ENCODE data around the gene PROX2. TPM values are rescaled to one million over a fixed set of nuclear protein-coding genes. Genes with fewer than 3 reads are reported as not detected.

Gene PROX2
- total RNA-seq, 2 experiments from 2014 or later = not detected

DNA sequence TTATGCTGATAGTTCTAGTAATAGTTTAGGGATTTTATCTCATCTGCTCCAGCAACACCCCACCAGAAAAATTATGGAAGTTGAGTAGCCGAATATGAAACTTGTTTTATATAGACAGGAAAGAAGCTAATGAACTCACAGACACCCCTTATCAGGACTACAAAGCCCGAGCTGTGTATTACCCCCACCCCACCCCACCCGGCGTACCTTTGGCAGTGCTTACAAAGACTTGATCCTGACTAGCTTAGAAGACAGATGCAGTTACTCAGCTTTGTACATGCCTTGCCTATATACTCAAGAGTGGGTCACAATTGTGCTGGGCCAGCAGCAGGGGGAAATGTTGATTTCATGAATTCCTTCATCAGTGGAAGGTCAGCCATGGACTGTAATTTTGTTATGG is 22.4 kb downstream of the PROX2 start:
- Mint-ChIP-seq H3K4me1 (peaks cover 11% of the 10 kb centered on the region), H3K27me3 (peaks cover 4% of the 10 kb centered on the region), H3K36me3 (ENCODE audit: low read depth) (no peaks in the 10 kb centered on the region), H3K4me3 (no peak overlapping the region), H3K9me3 (no peaks in the 10 kb centered on the region), H3K27ac (no peak overlapping the region)
- POLR2A ChIA-PET = interaction anchor here (2.1 to 2.3 kb wide), 2 partner anchors 28 to 29 kb away, joined by 7 read pairs; partner anchors contain the start of gene DLST
- no peak for DNase-seq
- CTCF ChIA-PET = interaction anchor here (1.6 to 3.9 kb wide), 5 partner anchors 8 to 244 kb away, joined by 4 to 23 read pairs (median 7); no protein-coding TSS in a partner anchor

DNA sequence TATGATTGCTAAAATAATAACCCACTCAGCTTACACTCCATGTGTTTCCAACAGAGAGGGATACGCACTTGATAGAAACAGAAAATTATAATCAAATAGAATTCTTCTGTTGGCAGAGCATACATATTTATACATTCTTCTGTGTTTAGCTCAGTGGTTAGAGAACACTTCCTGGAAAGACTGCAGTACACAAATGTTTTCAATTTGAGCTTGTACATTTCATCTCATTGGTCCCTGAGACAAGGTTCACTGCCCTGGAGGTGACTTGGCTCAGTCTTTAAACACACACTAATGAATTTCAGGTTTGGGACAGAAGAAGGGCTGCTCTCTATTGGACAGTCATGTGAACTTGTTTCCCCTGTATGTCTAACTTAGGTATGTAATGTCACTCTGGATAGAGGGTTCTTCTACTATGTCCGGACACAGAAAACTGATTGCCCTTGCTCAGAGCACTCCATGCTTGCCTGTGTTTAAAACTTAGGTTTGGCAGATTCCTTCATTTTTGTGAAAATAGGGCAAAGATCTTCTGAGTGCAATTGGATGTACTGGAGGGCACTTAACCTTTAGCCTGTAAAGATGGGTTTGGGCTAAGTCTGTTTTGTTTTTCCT is 22.9 kb downstream of the PROX2 start:
- CTCF ChIA-PET = interaction anchor here (0.8 to 3.9 kb wide), 6 partner anchors 8 to 244 kb away, joined by 3 to 23 read pairs (median 6); no protein-coding TSS in a partner anchor

DNA sequence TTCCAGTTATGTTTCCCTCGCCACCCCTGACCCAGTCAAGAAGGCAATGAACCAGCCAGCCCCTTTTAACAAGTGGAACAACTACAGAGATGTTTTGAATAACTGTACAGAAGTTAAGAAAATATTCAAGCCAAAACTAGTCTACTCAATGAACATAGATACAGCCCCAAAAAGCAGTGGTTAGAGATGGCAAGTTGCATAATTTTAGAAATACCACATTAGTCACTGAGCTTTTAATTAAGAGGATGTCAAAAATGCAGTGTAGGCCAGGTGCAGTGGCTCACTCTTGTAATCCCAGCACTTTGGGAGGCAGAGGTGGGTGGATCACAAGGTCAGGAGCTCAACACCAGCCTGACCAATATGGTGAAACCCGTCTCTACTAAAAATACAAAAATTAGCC is 27.2 kb downstream of the PROX2 start:
- Mint-ChIP-seq H3K9me3 (no peaks in the 10 kb centered on the region), H3K36me3 (ENCODE audit: low read depth) (no peaks in the 10 kb centered on the region), H3K27ac (no peak overlapping the region), H3K4me1 (peaks cover 11% of the 10 kb centered on the region), H3K27me3 (peaks cover 3% of the 10 kb centered on the region), H3K4me3 (no peak overlapping the region)
- ChIA-PET CTCF (interaction anchor here (0.7 to 3.6 kb wide), 5 partner anchors 12 to 240 kb away, joined by 3 to 21 read pairs (median 7); no protein-coding TSS in a partner anchor), POLR2A (interaction anchor here (0.6 kb wide), 1 partner anchor 10 kb away, joined by 4 read pairs; no protein-coding TSS in a partner anchor)
- no peak for DNase-seq

More for the DNA sequence above, 22.9 kb downstream of the PROX2 start:
- Mint-ChIP-seq H3K4me1 (peaks cover 11% of the 10 kb centered on the region), H3K4me3 (no peak overlapping the region), H3K27me3 (peaks cover 4% of the 10 kb centered on the region), H3K36me3 (ENCODE audit: low read depth) (no peaks in the 10 kb centered on the region), H3K9me3 (no peaks in the 10 kb centered on the region), H3K27ac (no peak overlapping the region)
- DNase-seq = no peak
- POLR2A ChIA-PET = interaction anchor here (0.9 to 2.1 kb wide), 3 partner anchors 10 to 57 kb away, joined by 3 to 7 read pairs (median 3); no protein-coding TSS in a partner anchor

DNA sequence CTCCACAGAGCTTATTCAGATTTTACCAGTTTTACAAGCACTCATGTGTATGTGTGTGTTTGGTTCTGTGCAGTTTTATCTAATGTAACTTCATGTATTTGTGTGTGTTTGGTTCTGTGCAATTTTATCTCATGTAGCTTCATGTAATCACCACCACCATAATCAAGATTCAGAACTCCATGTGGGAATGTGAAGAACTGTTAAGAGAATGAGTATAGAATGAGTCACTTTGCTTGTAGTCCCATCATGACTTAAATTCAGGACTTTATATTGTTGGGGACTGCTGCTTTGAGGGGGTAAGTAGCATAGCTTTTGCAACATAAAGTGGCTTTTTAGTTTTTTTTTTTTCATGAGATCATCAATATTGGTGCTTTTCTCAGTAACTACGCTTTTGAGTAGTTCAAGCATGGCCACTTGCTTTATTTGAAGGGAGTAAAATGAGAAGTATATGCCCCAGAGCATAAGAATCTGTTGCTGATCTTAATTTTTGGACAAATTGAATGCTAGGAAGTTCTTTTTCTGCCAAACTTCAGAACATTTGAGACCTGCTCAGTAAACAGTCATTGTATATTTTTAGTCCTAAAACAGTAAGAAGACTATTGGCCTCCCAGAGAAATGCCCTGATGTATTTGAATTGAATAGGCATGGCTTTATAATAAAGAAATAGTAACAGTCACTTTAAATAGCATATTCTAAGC is 28.8 kb downstream of the PROX2 start:
- DNase-seq = no peak
- no peak overlapping the region for H3K27ac Mint-ChIP-seq
- H3K4me3 Mint-ChIP-seq = no peak overlapping the region
- ChIA-PET CTCF (interaction anchor here (1.4 to 1.6 kb wide), 2 partner anchors 14 to 100 kb away, joined by 3 to 4 read pairs; no protein-coding TSS in a partner anchor), POLR2A (interaction anchor here (1.5 kb wide), 1 partner anchor 9 kb away, joined by 5 read pairs; no protein-coding TSS in a partner anchor)
- H3K4me1 Mint-ChIP-seq = peaks cover 4% of the 10 kb centered on the region
- no peaks in the 10 kb centered on the region for H3K9me3 Mint-ChIP-seq
- H3K36me3 Mint-ChIP-seq (ENCODE audit: low read depth) = no peaks in the 10 kb centered on the region
- peaks cover 3% of the 10 kb centered on the region for H3K27me3 Mint-ChIP-seq

DNA sequence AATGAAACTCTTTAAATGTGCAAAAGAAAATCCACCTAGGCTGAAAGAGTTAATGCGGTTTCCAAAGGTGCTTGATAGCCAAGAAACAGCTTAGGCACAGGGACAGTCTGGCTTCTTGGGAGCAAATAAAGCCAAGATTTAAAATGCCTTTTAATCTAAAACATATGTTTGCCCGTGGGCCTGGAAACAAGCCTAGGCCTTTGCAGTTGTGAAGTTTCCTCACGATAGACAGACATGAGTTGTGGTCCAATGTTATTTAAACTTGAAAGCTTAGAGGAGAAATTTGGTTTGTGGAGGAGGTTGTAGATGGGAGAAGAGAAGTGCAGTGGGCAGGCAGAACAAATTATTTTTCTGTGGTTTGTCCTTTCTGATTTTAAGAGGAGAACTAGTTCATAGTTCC is 29.8 kb downstream of the PROX2 start:
- Mint-ChIP-seq H3K27me3 (peaks cover 3% of the 10 kb centered on the region), H3K36me3 (ENCODE audit: low read depth) (no peaks in the 10 kb centered on the region), H3K9me3 (no peaks in the 10 kb centered on the region), H3K27ac (no peak overlapping the region), H3K4me3 (no peak overlapping the region), H3K4me1 (peaks cover 13% of the 10 kb centered on the region)
- POLR2A ChIA-PET = interaction anchor here (0.7 to 1.5 kb wide), 3 partner anchors 10 to 210 kb away, joined by 3 to 5 read pairs (median 4); partner anchors contain the start of gene DLST
- no peak for DNase-seq
- CTCF ChIA-PET = interaction anchor here (1.2 to 1.6 kb wide), 2 partner anchors 14 to 15 kb away, joined by 3 to 4 read pairs; no protein-coding TSS in a partner anchor

DNA sequence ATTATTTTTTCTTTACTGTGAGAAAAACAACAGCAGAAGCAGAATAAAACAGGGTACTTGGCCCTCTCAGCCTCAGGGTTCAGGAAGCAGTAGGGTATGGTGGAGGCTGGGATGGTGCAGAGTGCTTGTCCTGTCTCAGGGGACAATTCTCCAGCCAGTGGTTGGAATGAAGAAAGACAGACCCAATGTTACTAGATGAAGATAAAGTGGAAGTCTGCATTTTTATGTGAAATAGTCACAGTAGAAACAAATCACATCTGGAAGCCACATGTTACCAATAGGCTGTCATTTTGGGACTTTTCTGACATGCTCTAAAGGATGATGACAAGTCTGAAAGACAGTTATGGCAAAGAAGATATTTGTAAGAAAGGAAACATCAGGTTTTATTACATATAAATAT is 32.3 kb downstream of the PROX2 start:
- H3K27me3 Mint-ChIP-seq = no peaks in the 10 kb centered on the region
- H3K27ac Mint-ChIP-seq = no peak overlapping the region
- no peak for DNase-seq
- H3K9me3 Mint-ChIP-seq = no peaks in the 10 kb centered on the region
- H3K36me3 Mint-ChIP-seq (ENCODE audit: low read depth) = no peaks in the 10 kb centered on the region
- ChIA-PET CTCF (interaction anchor here (0.9 to 1.2 kb wide), 2 partner anchors 17 to 18 kb away, joined by 3 to 6 read pairs; no protein-coding TSS in a partner anchor), POLR2A (interaction anchor here (1.0 kb wide), 1 partner anchor 9 kb away, joined by 3 read pairs; no protein-coding TSS in a partner anchor)
- H3K4me3 Mint-ChIP-seq = no peak overlapping the region
- peaks cover 35% of the 10 kb centered on the region for H3K4me1 Mint-ChIP-seq

DNA sequence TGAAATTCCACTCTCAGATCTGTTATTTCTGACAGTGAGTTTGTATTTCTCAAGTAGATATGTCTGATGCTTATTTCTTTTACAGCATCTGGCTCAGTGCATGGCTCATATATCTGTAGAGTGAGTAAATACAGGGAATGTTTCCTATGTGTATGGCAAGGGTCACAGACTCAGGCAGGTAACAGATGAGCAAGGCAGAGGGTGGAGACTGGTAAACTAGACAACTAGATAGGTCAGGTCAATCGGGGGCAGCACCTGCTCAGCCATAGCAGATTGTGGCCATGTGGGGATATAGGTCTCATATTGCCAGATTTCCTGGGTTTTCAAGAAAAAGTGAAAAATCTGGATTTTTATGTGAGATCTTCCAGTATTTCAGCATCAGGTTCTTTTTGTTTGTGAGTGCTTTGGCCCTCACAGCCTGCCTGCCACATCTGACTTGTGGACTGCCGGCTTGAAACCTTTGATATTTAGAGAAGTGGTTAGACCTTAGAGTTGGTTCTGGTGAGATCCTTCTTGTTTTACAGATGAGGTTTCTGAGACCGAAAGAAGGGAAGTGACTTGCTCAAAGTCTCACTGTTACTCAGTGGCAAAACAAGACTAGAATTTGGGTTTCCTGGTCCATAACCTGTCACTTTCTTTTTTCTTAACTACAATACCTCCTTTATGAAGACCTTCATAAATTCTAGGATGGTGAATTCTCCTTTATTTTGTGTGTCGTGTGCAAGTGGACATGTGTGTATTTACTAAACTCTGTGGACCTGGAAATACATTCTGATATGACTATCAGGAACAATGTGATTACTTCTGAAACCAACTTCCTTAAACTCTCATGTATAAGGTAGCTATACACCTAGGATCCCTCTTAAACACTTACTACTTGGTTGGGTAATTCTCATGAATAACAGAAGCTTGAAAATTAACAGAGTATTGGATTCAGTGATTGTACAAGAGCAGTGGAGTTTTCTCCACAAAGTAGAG is 34.4 kb downstream of the PROX2 start:
- ChIA-PET CTCF (interaction anchor here (0.8 to 1.5 kb wide), 6 partner anchors 16 to 269 kb away, joined by 3 to 5 read pairs (median 4); partner anchors contain the start of gene LTBP2), POLR2A (interaction anchor here (0.8 to 1.4 kb wide), 4 partner anchors 9 to 79 kb away, joined by 3 to 5 read pairs (median 4); partner anchors contain the start of gene YLPM1)
- H3K4me1 Mint-ChIP-seq = peaks cover 56% of the 10 kb centered on the region
- no peaks in the 10 kb centered on the region for H3K9me3 Mint-ChIP-seq
- no peak for DNase-seq
- no peaks in the 10 kb centered on the region for H3K27me3 Mint-ChIP-seq
- H3K4me3 Mint-ChIP-seq = no peak overlapping the region
- peaks cover 4% of the 10 kb centered on the region for H3K36me3 Mint-ChIP-seq (ENCODE audit: low read depth)
- peak overlapping the region; percentile 56 for H3K27ac Mint-ChIP-seq

DNA sequence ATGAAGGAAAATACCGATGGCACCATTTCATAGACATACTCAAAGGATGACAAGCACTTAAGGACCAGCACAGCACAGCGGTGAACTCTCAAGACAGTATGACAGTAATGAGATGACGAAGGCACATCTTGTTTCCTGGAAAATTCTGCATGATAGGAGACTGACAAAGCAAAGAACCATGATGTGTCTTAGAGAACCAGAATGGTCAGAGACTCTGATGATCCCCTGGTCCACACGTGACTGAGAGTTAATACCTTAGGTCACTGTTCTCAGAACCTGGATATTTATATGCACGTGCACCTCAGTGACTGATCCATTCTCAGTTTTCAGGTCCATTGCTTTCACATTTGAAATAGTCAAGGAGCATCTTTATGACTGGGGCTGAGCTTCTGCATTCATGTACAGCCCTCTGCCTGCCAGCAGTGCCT is 35.3 kb downstream of the PROX2 start:
- peaks cover 9% of the 10 kb centered on the region for H3K36me3 Mint-ChIP-seq (ENCODE audit: low read depth)
- H3K27ac Mint-ChIP-seq = peak overlapping the region; percentile 56
- peaks cover 63% of the 10 kb centered on the region for H3K4me1 Mint-ChIP-seq
- no peaks in the 10 kb centered on the region for H3K9me3 Mint-ChIP-seq
- DNase-seq = no peak
- CTCF ChIA-PET = interaction anchor here (0.9 to 1.5 kb wide), 3 partner anchors 229 to 268 kb away, joined by 3 to 4 read pairs (median 3); partner anchors contain the start of gene LTBP2
- no peaks in the 10 kb centered on the region for H3K27me3 Mint-ChIP-seq
- POLR2A ChIA-PET = interaction anchor here (1.1 kb wide), 1 partner anchor 20 kb away, joined by 3 read pairs; no protein-coding TSS in a partner anchor
- H3K4me3 Mint-ChIP-seq = no peak overlapping the region

DNA sequence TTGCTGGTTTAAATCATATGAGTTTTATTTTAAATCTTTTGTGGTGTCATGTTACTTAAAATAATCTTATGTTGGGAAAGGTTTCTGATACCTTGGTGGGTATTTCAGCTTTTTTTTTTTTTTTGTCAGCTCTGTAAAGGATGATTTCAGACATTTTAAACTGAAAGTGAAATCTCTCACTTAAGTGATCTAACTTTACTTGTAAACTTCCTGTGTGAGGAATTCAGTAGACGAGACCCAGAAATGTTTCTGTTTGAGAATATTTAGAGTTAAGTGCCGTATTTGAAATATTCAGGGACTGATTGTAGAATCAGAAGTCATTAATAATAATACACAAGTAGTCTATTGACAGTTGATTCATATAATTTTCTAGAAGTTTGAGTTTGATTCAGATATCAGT is 37.8 kb downstream of the PROX2 start:
- H3K9me3 Mint-ChIP-seq = no peaks in the 10 kb centered on the region
- peak overlapping the region; percentile 90 for H3K27ac Mint-ChIP-seq
- CTCF ChIA-PET = interaction anchor here (0.6 to 1.6 kb wide), 3 partner anchors 23 to 226 kb away, joined by 4 to 5 read pairs (median 5); partner anchors contain the start of gene LTBP2
- no peaks in the 10 kb centered on the region for H3K27me3 Mint-ChIP-seq
- no peak for DNase-seq
- peaks cover 15% of the 10 kb centered on the region for H3K36me3 Mint-ChIP-seq (ENCODE audit: low read depth)
- peak overlapping the region; percentile 70 for H3K4me3 Mint-ChIP-seq
- POLR2A ChIA-PET = interaction anchor here (1.0 to 1.9 kb wide), 3 partner anchors 44 to 74 kb away, joined by 3 to 6 read pairs (median 4); partner anchors contain the start of gene YLPM1
- peaks cover 68% of the 10 kb centered on the region for H3K4me1 Mint-ChIP-seq

DNA sequence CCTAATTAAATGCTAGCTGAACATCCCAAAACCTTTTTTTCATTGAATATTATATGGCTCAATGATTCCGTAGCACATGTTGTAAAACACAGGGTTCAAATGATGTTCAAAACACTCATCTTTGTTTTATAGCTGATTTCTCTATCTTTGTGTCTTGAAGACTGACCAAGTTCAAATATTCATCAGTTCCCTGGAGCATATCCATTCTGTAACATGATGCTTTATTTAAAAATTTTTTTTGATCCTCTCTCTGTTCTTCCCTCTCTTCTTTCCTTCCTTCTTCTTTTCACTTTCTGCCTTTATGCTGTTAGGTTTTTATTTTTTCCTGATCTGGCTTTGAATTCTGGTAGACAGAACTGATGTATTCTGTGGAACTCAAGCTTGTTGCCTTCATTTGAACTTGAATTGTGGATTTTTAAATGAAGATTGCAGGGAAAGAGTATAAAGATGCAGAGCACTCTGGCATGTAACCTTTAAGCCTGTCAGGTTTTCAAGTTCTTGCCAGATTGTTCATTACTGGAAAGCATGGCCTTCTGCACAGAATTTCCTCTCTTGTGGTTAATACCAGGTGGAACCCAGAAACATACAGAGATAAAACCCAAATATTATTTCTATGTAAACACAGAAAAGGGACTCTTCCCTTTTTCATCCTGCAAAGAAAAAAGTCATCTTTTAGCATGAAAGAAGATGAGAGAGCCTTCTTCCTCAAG is 39.5 kb downstream of the PROX2 start:
- peak overlapping the region; percentile 58 for H3K27ac Mint-ChIP-seq
- H3K27me3 Mint-ChIP-seq = no peaks in the 10 kb centered on the region
- peaks cover 58% of the 10 kb centered on the region for H3K4me1 Mint-ChIP-seq
- H3K36me3 Mint-ChIP-seq (ENCODE audit: low read depth) = peaks cover 15% of the 10 kb centered on the region
- no peak for DNase-seq
- CTCF ChIA-PET = interaction anchor here (1.6 to 1.8 kb wide), 2 partner anchors 25 to 73 kb away, joined by 4 to 6 read pairs; partner anchors contain the start of gene YLPM1
- H3K9me3 Mint-ChIP-seq = no peaks in the 10 kb centered on the region
- POLR2A ChIA-PET = interaction anchor here (0.6 to 1.9 kb wide), 2 partner anchors 24 to 46 kb away, joined by 3 to 4 read pairs; no protein-coding TSS in a partner anchor
- no peak overlapping the region for H3K4me3 Mint-ChIP-seq

DNA sequence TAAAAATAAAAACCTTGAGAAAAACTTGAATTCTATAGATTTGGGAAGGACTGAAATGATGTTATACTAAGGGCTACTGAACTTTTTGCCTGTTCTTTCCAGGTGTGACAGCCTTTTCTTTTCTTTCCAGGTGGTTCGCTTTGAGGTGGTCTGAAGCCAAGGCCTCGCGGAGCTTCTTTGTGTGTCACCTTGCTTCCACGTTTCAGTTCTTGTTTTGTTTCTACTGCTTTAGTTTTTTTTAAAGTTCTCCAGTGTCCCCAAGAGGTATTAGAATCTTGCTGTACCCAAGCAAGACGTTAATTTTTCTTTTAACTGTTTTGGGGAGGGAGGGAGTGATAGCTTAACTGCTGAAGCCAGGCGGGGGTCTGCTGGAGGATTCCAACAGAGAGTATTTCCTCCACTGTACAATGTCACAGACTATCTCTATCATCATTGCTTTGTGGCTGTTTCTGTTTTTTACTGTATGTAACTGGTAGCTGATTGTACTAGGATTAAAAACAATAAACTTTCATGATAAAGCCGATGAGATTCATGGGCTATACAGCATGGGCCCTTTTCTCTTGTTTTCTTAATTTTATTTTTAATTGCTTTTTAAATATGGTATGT is 40.2 kb downstream of the PROX2 start:
- Mint-ChIP-seq H3K36me3 (ENCODE audit: low read depth) (peaks cover 15% of the 10 kb centered on the region), H3K27me3 (no peaks in the 10 kb centered on the region), H3K9me3 (no peaks in the 10 kb centered on the region), H3K27ac (no peak overlapping the region), H3K4me1 (peaks cover 51% of the 10 kb centered on the region), H3K4me3 (no peak overlapping the region)
- DNase-seq = no peak
- ChIA-PET CTCF (interaction anchor here (1.2 to 1.8 kb wide), 3 partner anchors 25 to 73 kb away, joined by 3 to 6 read pairs (median 4); partner anchors contain the start of gene YLPM1), POLR2A (interaction anchor here (0.6 kb wide), 1 partner anchor 25 kb away, joined by 3 read pairs; no protein-coding TSS in a partner anchor)

Data from activated CD4-positive, alpha-beta memory T cell treated with anti-CD3 and anti-CD28 coated beads, Interleukin-2, amount 10 ng/mL, durations not matched to agents 7 days and 5 days (primary cell).